Measurements from ENCODE around the gene AUTS2. TPM values are rescaled to one million over a fixed set of nuclear protein-coding genes. Genes with fewer than 3 reads are reported as not detected.

AUTS2 gene
- total RNA-seq, 1 experiment from 2014 or later, result 2.5 TPM

DNA sequence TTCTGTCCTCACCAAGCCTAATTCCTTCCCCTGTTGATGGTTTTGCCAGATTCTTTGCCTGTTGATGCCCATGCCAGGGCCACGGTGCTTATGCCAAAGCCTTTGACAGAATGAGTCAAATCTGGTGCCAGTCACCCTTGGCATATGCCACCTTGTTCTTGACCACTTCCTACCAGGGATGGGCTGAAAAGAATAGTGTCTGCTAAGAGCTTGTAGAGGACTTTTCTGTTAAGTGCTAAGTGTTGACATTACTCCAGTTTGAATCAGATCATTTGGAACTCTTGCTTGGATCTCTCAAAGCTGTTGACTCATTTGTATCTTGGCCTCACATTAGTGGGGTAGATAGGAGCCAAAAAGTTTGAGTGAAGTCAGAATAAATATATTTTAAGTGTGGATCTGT lies 661.2 kb downstream of the AUTS2 start:
- Histone ChIP-seq H3K4me1 (ENCODE audit: control insufficient read depth, insufficient read depth, low read length) (no peaks in the 10 kb centered on the region), H3K9me3 (ENCODE audit: control insufficient read depth, insufficient read depth, low read depth, low read length) (no peaks in the 10 kb centered on the region), H3K4me3 (ENCODE audit: low read depth in 2 of 2, low read length in 2 of 2) (no peak overlapping the region), H3K27me3 (ENCODE audit: control insufficient read depth, insufficient read depth, low read length) (no peaks in the 10 kb centered on the region), H3K27ac (ENCODE audit: low read length) (no peak overlapping the region), H3K36me3 (ENCODE audit: control insufficient read depth, insufficient read depth, low read length) (no peaks in the 10 kb centered on the region)
- in situ Hi-C loops (cut with HindIII; ENCODE audit: low pct_unique_long_range_greater_than_20kb, low sequenced_read_pairs) (no loop called here), intact Hi-C loops (cut with micrococcal nuclease; ENCODE audit: unreplicated experiment) (no loop called here)
- ATAC-seq, result no peak
- POLR2A ChIA-PET, result no interaction called here
- DNase-seq (ENCODE audit: low read depth, low spot score), result no peak
- CTCF ChIA-PET, result no interaction called here
- no TSS peak for BruUV-seq (replicated peaks)
- no peak for TF ChIP-seq POLR2AphosphoS5 (IDR thresholded peaks at IDR 0.05; ENCODE audit: low read depth, low read length)
- TF ChIP-seq SIN3A (IDR thresholded peaks at IDR 0.05; ENCODE audit: borderline replicate concordance, insufficient read depth, low read depth, low read length), result no peak
- TF ChIP-seq, protein P1, sequence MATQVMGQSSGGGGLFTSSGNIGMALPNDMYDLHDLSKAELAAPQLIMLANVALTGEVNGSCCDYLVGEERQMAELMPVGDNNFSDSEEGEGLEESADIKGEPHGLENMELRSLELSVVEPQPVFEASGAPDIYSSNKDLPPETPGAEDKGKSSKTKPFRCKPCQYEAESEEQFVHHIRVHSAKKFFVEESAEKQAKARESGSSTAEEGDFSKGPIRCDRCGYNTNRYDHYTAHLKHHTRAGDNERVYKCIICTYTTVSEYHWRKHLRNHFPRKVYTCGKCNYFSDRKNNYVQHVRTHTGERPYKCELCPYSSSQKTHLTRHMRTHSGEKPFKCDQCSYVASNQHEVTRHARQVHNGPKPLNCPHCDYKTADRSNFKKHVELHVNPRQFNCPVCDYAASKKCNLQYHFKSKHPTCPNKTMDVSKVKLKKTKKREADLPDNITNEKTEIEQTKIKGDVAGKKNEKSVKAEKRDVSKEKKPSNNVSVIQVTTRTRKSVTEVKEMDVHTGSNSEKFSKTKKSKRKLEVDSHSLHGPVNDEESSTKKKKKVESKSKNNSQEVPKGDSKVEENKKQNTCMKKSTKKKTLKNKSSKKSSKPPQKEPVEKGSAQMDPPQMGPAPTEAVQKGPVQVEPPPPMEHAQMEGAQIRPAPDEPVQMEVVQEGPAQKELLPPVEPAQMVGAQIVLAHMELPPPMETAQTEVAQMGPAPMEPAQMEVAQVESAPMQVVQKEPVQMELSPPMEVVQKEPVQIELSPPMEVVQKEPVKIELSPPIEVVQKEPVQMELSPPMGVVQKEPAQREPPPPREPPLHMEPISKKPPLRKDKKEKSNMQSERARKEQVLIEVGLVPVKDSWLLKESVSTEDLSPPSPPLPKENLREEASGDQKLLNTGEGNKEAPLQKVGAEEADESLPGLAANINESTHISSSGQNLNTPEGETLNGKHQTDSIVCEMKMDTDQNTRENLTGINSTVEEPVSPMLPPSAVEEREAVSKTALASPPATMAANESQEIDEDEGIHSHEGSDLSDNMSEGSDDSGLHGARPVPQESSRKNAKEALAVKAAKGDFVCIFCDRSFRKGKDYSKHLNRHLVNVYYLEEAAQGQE (IDR thresholded peaks at IDR 0.05; ENCODE audit: insufficient read depth in 1 of 2, low read depth in 2 of 2, low read length in 1 of 2), result no peak
- no peak for TF ChIP-seq TCF7L2 (IDR thresholded peaks at IDR 0.05; ENCODE audit: low read depth, low read length)
- TF ChIP-seq CTCF (IDR thresholded peaks at IDR 0.05), result no peak

GRCh38 chr7:70263471-70264255 lies 665.4 kb downstream of the AUTS2 start:
- intact Hi-C loops (cut with micrococcal nuclease; ENCODE audit: unreplicated experiment) (no loop called here), in situ Hi-C loops (cut with HindIII; ENCODE audit: low pct_unique_long_range_greater_than_20kb, low sequenced_read_pairs) (no loop called here)
- DNase-seq (ENCODE audit: low read depth, low spot score) (no peak), ATAC-seq (no peak)
- ChIA-PET POLR2A (no interaction called here), CTCF (no interaction called here)
- Histone ChIP-seq H3K4me1 (ENCODE audit: control insufficient read depth, insufficient read depth, low read length) (no peaks in the 10 kb centered on the region), H3K27ac (ENCODE audit: low read length) (no peak overlapping the region), H3K36me3 (ENCODE audit: control insufficient read depth, insufficient read depth, low read length) (no peaks in the 10 kb centered on the region), H3K4me3 (ENCODE audit: low read depth in 2 of 2, low read length in 2 of 2) (no peak overlapping the region), H3K27me3 (ENCODE audit: control insufficient read depth, insufficient read depth, low read length) (no peaks in the 10 kb centered on the region), H3K9me3 (ENCODE audit: control insufficient read depth, insufficient read depth, low read depth, low read length) (no peaks in the 10 kb centered on the region)
- no TSS peak for BruUV-seq (replicated peaks)
- TF ChIP-seq, protein P1 (IDR thresholded peaks at IDR 0.05; ENCODE audit: insufficient read depth in 1 of 2, low read depth in 2 of 2, low read length in 1 of 2), result no peak
- TF ChIP-seq CTCF (IDR thresholded peaks at IDR 0.05), result no peak
- TF ChIP-seq SIN3A (IDR thresholded peaks at IDR 0.05; ENCODE audit: borderline replicate concordance, insufficient read depth, low read depth, low read length), result no peak
- no peak for TF ChIP-seq TCF7L2 (IDR thresholded peaks at IDR 0.05; ENCODE audit: low read depth, low read length)
- no peak for TF ChIP-seq POLR2AphosphoS5 (IDR thresholded peaks at IDR 0.05; ENCODE audit: low read depth, low read length)

All from Panc1 (cell line).